ENCODE data around the gene GNAL.

DNA sequence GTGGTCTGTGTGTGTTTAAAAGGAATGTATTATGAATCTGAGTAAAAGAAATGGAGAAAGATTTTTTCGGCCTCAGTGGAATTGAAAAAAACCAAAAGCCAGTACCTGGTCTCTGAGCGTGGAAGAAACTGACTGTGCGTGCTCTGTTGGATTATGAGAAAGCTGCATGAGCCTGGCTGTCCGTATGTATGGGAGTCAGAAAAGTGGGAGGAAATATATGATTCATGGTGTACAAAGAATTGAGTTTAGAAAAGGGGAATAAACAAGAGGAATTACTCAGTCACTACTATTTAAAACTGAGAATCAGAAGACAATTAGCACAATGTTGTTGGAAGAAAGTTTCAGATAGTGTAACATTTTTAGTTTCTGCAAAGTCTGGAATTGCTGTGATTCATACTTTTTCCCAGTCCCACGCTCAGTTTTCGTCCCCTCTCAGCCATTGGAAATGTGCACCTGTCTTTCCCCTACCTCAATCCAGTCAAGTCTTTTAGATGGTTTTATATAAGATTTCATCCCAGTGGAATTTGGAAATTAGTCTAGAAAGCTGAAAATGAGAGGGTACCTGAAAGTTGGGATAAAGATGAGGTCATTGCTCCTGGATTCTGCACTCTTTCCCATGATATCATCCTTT lies 95.7 kb downstream of the GNAL start:
- TF ChIP-seq, protein P1, sequence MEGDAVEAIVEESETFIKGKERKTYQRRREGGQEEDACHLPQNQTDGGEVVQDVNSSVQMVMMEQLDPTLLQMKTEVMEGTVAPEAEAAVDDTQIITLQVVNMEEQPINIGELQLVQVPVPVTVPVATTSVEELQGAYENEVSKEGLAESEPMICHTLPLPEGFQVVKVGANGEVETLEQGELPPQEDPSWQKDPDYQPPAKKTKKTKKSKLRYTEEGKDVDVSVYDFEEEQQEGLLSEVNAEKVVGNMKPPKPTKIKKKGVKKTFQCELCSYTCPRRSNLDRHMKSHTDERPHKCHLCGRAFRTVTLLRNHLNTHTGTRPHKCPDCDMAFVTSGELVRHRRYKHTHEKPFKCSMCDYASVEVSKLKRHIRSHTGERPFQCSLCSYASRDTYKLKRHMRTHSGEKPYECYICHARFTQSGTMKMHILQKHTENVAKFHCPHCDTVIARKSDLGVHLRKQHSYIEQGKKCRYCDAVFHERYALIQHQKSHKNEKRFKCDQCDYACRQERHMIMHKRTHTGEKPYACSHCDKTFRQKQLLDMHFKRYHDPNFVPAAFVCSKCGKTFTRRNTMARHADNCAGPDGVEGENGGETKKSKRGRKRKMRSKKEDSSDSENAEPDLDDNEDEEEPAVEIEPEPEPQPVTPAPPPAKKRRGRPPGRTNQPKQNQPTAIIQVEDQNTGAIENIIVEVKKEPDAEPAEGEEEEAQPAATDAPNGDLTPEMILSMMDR (IDR thresholded peaks at IDR 0.05; ENCODE audit: borderline replicate concordance, extremely low read depth, low read length, poor library complexity, severe bottlenecking) = no peak
- no peak for TF ChIP-seq EZH2 (IDR thresholded peaks at IDR 0.05; ENCODE audit: borderline replicate concordance, low read depth, low read length, severe bottlenecking)

Measured in DND-41 (cell line).